ENCODE measurements around the gene PTTG1IP2. TPM values are rescaled to one million over a fixed set of nuclear protein-coding genes. Genes with fewer than 3 reads are reported as not detected.

The PTTG1IP2 gene
- total RNA-seq, 1 donor from 2014 or later, result not detected

GRCh38 chr7:90485734-90486316 is 16.4 kb downstream of the PTTG1IP2 start:
- Mint-ChIP-seq H3K27ac (ENCODE audit: unreplicated experiment) (no peak overlapping the region), H3K36me3 (ENCODE audit: low read depth, unreplicated experiment) (no peaks in the 10 kb centered on the region), H3K9me3 (ENCODE audit: unreplicated experiment) (no peaks in the 10 kb centered on the region), H3K4me3 (ENCODE audit: unreplicated experiment) (no peak overlapping the region), H3K4me1 (ENCODE audit: low read depth, unreplicated experiment) (peaks cover 3% of the 10 kb centered on the region), H3K27me3 (ENCODE audit: low read depth, unreplicated experiment) (no peaks in the 10 kb centered on the region)
- Histone ChIP-seq H3K4me3 (ENCODE audit: insufficient read depth, low read depth, low read length) (no peak overlapping the region), H3K4me1 (ENCODE audit: insufficient read depth, low read length) (no peaks in the 10 kb centered on the region), H3K9ac (ENCODE audit: low read length) (no peak overlapping the region), H3K9me3 (ENCODE audit: insufficient read depth, low read depth, low read length) (no peaks in the 10 kb centered on the region), H3K27me3 (ENCODE audit: insufficient read depth, low read length) (no peaks in the 10 kb centered on the region), H3K79me2 (ENCODE audit: insufficient read depth, low read length) (no peaks in the 10 kb centered on the region), H3K4me2 (ENCODE audit: low read length) (no peak overlapping the region), H4K20me1 (ENCODE audit: insufficient read depth, low read length) (no peaks in the 10 kb centered on the region), H3K27ac (ENCODE audit: low read depth, low read length) (no peak overlapping the region), H2AFZ (ENCODE audit: low read depth, low read length) (no peak overlapping the region), H3K36me3 (ENCODE audit: insufficient read depth, low read length) (no peaks in the 10 kb centered on the region)
- peak; percentile 12 for DNase-seq (ENCODE audit: low read depth)
- FAIRE-seq, result no peak
- TF ChIP-seq, protein P1, sequence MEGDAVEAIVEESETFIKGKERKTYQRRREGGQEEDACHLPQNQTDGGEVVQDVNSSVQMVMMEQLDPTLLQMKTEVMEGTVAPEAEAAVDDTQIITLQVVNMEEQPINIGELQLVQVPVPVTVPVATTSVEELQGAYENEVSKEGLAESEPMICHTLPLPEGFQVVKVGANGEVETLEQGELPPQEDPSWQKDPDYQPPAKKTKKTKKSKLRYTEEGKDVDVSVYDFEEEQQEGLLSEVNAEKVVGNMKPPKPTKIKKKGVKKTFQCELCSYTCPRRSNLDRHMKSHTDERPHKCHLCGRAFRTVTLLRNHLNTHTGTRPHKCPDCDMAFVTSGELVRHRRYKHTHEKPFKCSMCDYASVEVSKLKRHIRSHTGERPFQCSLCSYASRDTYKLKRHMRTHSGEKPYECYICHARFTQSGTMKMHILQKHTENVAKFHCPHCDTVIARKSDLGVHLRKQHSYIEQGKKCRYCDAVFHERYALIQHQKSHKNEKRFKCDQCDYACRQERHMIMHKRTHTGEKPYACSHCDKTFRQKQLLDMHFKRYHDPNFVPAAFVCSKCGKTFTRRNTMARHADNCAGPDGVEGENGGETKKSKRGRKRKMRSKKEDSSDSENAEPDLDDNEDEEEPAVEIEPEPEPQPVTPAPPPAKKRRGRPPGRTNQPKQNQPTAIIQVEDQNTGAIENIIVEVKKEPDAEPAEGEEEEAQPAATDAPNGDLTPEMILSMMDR (IDR thresholded peaks at IDR 0.05; ENCODE audit: insufficient read depth, low read depth, low read length), result no peak
- no peak for TF ChIP-seq EZH2 (IDR thresholded peaks at IDR 0.05; ENCODE audit: insufficient read depth, low read length)

- Mint-ChIP-seq H3K36me3 (ENCODE audit: low read depth, unreplicated experiment) (no peaks in the 10 kb centered on the region), H3K9me3 (ENCODE audit: unreplicated experiment) (no peaks in the 10 kb centered on the region), H3K4me1 (ENCODE audit: low read depth, unreplicated experiment) (peaks cover 3% of the 10 kb centered on the region), H3K27me3 (ENCODE audit: low read depth, unreplicated experiment) (no peaks in the 10 kb centered on the region), H3K4me3 (ENCODE audit: unreplicated experiment) (no peak overlapping the region), H3K27ac (ENCODE audit: unreplicated experiment) (no peak overlapping the region)
- TF ChIP-seq, protein P1 (IDR thresholded peaks at IDR 0.05; ENCODE audit: insufficient read depth, low read depth, low read length), result no peak
- TF ChIP-seq EZH2 (IDR thresholded peaks at IDR 0.05; ENCODE audit: insufficient read depth, low read length), result no peak
- H4K20me1 ChIP-seq (ENCODE audit: insufficient read depth, low read length), result no peaks in the 10 kb centered on the region
- no peaks in the 10 kb centered on the region for H3K36me3 ChIP-seq (ENCODE audit: insufficient read depth, low read length)
- DNase-seq (ENCODE audit: low read depth) (no peak), FAIRE-seq (no peak)
- no peaks in the 10 kb centered on the region for H3K9me3 ChIP-seq (ENCODE audit: insufficient read depth, low read depth, low read length)
- no peak overlapping the region for H3K4me3 ChIP-seq (ENCODE audit: insufficient read depth, low read depth, low read length)
- H2AFZ ChIP-seq (ENCODE audit: low read depth, low read length), result no peak overlapping the region
- H3K27me3 ChIP-seq (ENCODE audit: insufficient read depth, low read length), result no peaks in the 10 kb centered on the region
- H3K4me2 ChIP-seq (ENCODE audit: low read length), result no peak overlapping the region
- H3K27ac ChIP-seq (ENCODE audit: low read depth, low read length), result no peak overlapping the region
- H3K4me1 ChIP-seq (ENCODE audit: insufficient read depth, low read length), result no peaks in the 10 kb centered on the region
- no peaks in the 10 kb centered on the region for H3K79me2 ChIP-seq (ENCODE audit: insufficient read depth, low read length)
- H3K9ac ChIP-seq (ENCODE audit: low read length), result no peak overlapping the region
Measured at GRCh38 chr7:90487808-90488207, 18.4 kb downstream of the PTTG1IP2 start.

GRCh38 chr7:90488220-90488619 is 18.8 kb downstream of the PTTG1IP2 start:
- no peak overlapping the region for H2AFZ ChIP-seq (ENCODE audit: low read depth, low read length)
- H3K9me3 Mint-ChIP-seq (ENCODE audit: unreplicated experiment), result no peaks in the 10 kb centered on the region
- no peaks in the 10 kb centered on the region for H3K79me2 ChIP-seq (ENCODE audit: insufficient read depth, low read length)
- FAIRE-seq (peak; percentile 63), DNase-seq (ENCODE audit: low read depth) (no peak)
- no peaks in the 10 kb centered on the region for H3K27me3 ChIP-seq (ENCODE audit: insufficient read depth, low read length)
- no peak overlapping the region for H3K4me3 ChIP-seq (ENCODE audit: insufficient read depth, low read depth, low read length)
- H3K9me3 ChIP-seq (ENCODE audit: insufficient read depth, low read depth, low read length), result no peaks in the 10 kb centered on the region
- H3K4me2 ChIP-seq (ENCODE audit: low read length), result no peak overlapping the region
- no peaks in the 10 kb centered on the region for H3K36me3 Mint-ChIP-seq (ENCODE audit: low read depth, unreplicated experiment)
- H3K27ac ChIP-seq (ENCODE audit: low read depth, low read length), result no peak overlapping the region
- no peak overlapping the region for H3K4me3 Mint-ChIP-seq (ENCODE audit: unreplicated experiment)
- H3K4me1 Mint-ChIP-seq (ENCODE audit: low read depth, unreplicated experiment), result peaks cover 3% of the 10 kb centered on the region
- H3K27ac Mint-ChIP-seq (ENCODE audit: unreplicated experiment), result no peak overlapping the region
- H3K27me3 Mint-ChIP-seq (ENCODE audit: low read depth, unreplicated experiment), result no peaks in the 10 kb centered on the region
- H3K36me3 ChIP-seq (ENCODE audit: insufficient read depth, low read length), result no peaks in the 10 kb centered on the region
- no peak overlapping the region for H3K9ac ChIP-seq (ENCODE audit: low read length)
- TF ChIP-seq, protein P1 (IDR thresholded peaks at IDR 0.05; ENCODE audit: insufficient read depth, low read depth, low read length), result no peak
- TF ChIP-seq EZH2 (IDR thresholded peaks at IDR 0.05; ENCODE audit: insufficient read depth, low read length), result no peak
- H4K20me1 ChIP-seq (ENCODE audit: insufficient read depth, low read length), result no peaks in the 10 kb centered on the region
- no peaks in the 10 kb centered on the region for H3K4me1 ChIP-seq (ENCODE audit: insufficient read depth, low read length)

Measured in astrocyte (in vitro differentiated cells and primary cell).